ENCODE data around the gene COL5A1. TPM values are rescaled to one million over a fixed set of nuclear protein-coding genes. Genes with fewer than 3 reads are reported as not detected.

COL5A1 gene
- total and polyA plus RNA-seq, 2 donors (not counting 1 experiment from before 2014, with no cell fraction given): 72.8 to 109 TPM

- H3K27ac ChIP-seq (ENCODE audit: insufficient read depth, low read length): no peak overlapping the region
- no peaks in the 10 kb centered on the region for H3K79me2 ChIP-seq (ENCODE audit: control insufficient read depth, insufficient read depth, low read length)
- H3K4me2 ChIP-seq (ENCODE audit: extremely low read depth, insufficient read depth, low read length): no peak overlapping the region
- H3K9me3 ChIP-seq (ENCODE audit: control insufficient read depth, insufficient read depth, low read depth, low read length): no peaks in the 10 kb centered on the region
- no peaks in the 10 kb centered on the region for H3K27me3 ChIP-seq (ENCODE audit: control insufficient read depth, insufficient read depth, low read length)
- H3K4me1 ChIP-seq (ENCODE audit: control insufficient read depth, extremely low read depth, insufficient read depth, low read length): no peaks in the 10 kb centered on the region
- no peaks in the 10 kb centered on the region for H4K20me1 ChIP-seq (ENCODE audit: control insufficient read depth, extremely low read depth, insufficient read depth, low read length)
- TF ChIP-seq, protein P1, sequence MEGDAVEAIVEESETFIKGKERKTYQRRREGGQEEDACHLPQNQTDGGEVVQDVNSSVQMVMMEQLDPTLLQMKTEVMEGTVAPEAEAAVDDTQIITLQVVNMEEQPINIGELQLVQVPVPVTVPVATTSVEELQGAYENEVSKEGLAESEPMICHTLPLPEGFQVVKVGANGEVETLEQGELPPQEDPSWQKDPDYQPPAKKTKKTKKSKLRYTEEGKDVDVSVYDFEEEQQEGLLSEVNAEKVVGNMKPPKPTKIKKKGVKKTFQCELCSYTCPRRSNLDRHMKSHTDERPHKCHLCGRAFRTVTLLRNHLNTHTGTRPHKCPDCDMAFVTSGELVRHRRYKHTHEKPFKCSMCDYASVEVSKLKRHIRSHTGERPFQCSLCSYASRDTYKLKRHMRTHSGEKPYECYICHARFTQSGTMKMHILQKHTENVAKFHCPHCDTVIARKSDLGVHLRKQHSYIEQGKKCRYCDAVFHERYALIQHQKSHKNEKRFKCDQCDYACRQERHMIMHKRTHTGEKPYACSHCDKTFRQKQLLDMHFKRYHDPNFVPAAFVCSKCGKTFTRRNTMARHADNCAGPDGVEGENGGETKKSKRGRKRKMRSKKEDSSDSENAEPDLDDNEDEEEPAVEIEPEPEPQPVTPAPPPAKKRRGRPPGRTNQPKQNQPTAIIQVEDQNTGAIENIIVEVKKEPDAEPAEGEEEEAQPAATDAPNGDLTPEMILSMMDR (conservative IDR thresholded peaks at IDR 0.05 in 1 of 2, IDR thresholded peaks at IDR 0.05 in 1 of 2; ENCODE audit: low read depth in 1 of 2, low read length in 2 of 2): no peak
- no peak for TF ChIP-seq EZH2 (IDR thresholded peaks at IDR 0.05; ENCODE audit: low read length, missing control alignments)
- DNase-seq (ENCODE audit: low read depth in 2 of 2): no peak
- no peak overlapping the region for H3K9ac ChIP-seq (ENCODE audit: insufficient read depth, low read length)
- no peaks in the 10 kb centered on the region for H3K36me3 ChIP-seq (ENCODE audit: control insufficient read depth, insufficient read depth, low read length)
- H2AFZ ChIP-seq (ENCODE audit: low read length): no peak overlapping the region
- H3K4me3 ChIP-seq (replicated peaks in 1 of 4; ENCODE audit: control extremely low read depth in 1 of 4, insufficient read depth in 1 of 4, low read depth in 3 of 4, low read length in 4 of 4): no peak overlapping the region
These were observed 6.9 kb upstream of the COL5A1 start for GRCh38 chr9:134634667-134635230.

DNA sequence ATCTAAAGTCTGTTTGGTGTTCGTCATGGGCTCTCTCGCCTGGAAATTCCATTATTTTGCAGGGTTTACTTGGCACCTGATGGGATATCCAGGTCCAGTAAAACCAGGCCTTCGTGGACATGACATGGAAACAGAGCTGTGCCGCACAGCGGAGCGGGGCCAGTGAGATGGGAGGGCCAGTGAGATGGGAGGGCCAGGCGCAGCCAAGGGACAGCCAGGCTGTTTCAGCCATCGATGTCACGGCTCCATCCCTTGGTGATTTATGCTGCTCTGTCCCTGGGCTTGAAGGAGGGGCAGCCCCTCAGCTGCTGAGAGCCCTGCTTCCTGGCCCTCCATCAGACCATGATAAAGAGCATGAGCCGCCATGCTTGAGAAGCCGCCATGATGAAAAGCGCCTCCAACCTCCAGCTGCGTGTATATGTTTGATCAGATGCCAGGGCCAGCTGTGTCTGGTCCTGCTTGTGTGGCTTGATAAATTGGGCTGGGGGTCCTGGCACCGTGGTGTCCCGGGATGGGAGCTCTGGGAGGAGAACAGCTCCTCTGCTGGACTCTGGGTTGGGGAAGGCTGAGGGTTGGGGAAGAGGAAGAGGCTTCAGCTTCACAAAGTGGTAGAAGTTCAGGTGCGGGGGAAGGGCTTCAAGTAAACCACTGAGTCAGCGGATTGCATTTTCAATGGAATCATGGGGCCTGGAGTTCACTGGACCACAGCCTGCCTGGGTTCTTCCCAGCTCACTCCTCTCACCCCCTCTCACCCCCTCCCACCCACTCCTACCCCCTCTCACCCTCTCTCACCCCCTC lies 6.1 kb upstream of the COL5A1 start:
- DNase-seq (ENCODE audit: low read depth in 2 of 2): no peak
- H3K36me3 ChIP-seq (ENCODE audit: control insufficient read depth, insufficient read depth, low read length): no peaks in the 10 kb centered on the region
- no peaks in the 10 kb centered on the region for H4K20me1 ChIP-seq (ENCODE audit: control insufficient read depth, extremely low read depth, insufficient read depth, low read length)
- no peaks in the 10 kb centered on the region for H3K9me3 ChIP-seq (ENCODE audit: control insufficient read depth, insufficient read depth, low read depth, low read length)
- H3K79me2 ChIP-seq (ENCODE audit: control insufficient read depth, insufficient read depth, low read length): no peaks in the 10 kb centered on the region
- H2AFZ ChIP-seq (ENCODE audit: low read length): no peak overlapping the region
- H3K4me1 ChIP-seq (ENCODE audit: control insufficient read depth, extremely low read depth, insufficient read depth, low read length): no peaks in the 10 kb centered on the region
- H3K27ac ChIP-seq (ENCODE audit: insufficient read depth, low read length): no peak overlapping the region
- H3K4me2 ChIP-seq (ENCODE audit: extremely low read depth, insufficient read depth, low read length): no peak overlapping the region
- H3K9ac ChIP-seq (ENCODE audit: insufficient read depth, low read length): no peak overlapping the region
- no peaks in the 10 kb centered on the region for H3K27me3 ChIP-seq (ENCODE audit: control insufficient read depth, insufficient read depth, low read length)
- H3K4me3 ChIP-seq (replicated peaks in 1 of 4; ENCODE audit: control extremely low read depth in 1 of 4, insufficient read depth in 1 of 4, low read depth in 3 of 4, low read length in 4 of 4): no peak overlapping the region
- TF ChIP-seq, protein P1 (conservative IDR thresholded peaks at IDR 0.05 in 1 of 2, IDR thresholded peaks at IDR 0.05 in 1 of 2; ENCODE audit: low read depth in 1 of 2, low read length in 2 of 2): no peak
- TF ChIP-seq EZH2 (IDR thresholded peaks at IDR 0.05; ENCODE audit: low read length, missing control alignments): no peak

GRCh38 chr9:134636149-134636507 lies 5.5 kb upstream of the COL5A1 start:
- H3K9ac ChIP-seq (ENCODE audit: insufficient read depth, low read length): no peak overlapping the region
- no peak overlapping the region for H3K4me2 ChIP-seq (ENCODE audit: extremely low read depth, insufficient read depth, low read length)
- no peaks in the 10 kb centered on the region for H3K36me3 ChIP-seq (ENCODE audit: control insufficient read depth, insufficient read depth, low read length)
- no peaks in the 10 kb centered on the region for H3K79me2 ChIP-seq (ENCODE audit: control insufficient read depth, insufficient read depth, low read length)
- no peaks in the 10 kb centered on the region for H4K20me1 ChIP-seq (ENCODE audit: control insufficient read depth, extremely low read depth, insufficient read depth, low read length)
- no peak overlapping the region for H2AFZ ChIP-seq (ENCODE audit: low read length)
- TF ChIP-seq, protein P1 (conservative IDR thresholded peaks at IDR 0.05 in 1 of 2, IDR thresholded peaks at IDR 0.05 in 1 of 2; ENCODE audit: low read depth in 1 of 2, low read length in 2 of 2): no peak
- no peak overlapping the region for H3K27ac ChIP-seq (ENCODE audit: insufficient read depth, low read length)
- peaks cover 5% of the 10 kb centered on the region for H3K4me1 ChIP-seq (ENCODE audit: control insufficient read depth, extremely low read depth, insufficient read depth, low read length)
- no peaks in the 10 kb centered on the region for H3K9me3 ChIP-seq (ENCODE audit: control insufficient read depth, insufficient read depth, low read depth, low read length)
- no peaks in the 10 kb centered on the region for H3K27me3 ChIP-seq (ENCODE audit: control insufficient read depth, insufficient read depth, low read length)
- no peak overlapping the region for H3K4me3 ChIP-seq (replicated peaks in 1 of 4; ENCODE audit: control extremely low read depth in 1 of 4, insufficient read depth in 1 of 4, low read depth in 3 of 4, low read length in 4 of 4)
- DNase-seq (ENCODE audit: low read depth in 2 of 2): no peak

All from fibroblast of lung (primary cell).